Liver (tissue), 9 donors: ENCODE data around the gene KPNA6. TPM values are rescaled to one million over a fixed set of nuclear protein-coding genes. Genes with fewer than 3 reads are reported as not detected.

ENCODE experiments used
- DNase-seq: peaks from one replicate; pipeline ENCODE4 v3.0.0-alpha.2; 2017; ENCODE audit warnings: low spot score
- H3K27ac ChIP-seq, 2 donors: one replicate each; pipeline ENCODE4 v1.7.0; 2013; ENCODE audit warnings: inconsistent platforms in 2 of 2, low read length in 2 of 2, control low read depth in 1 of 2, low read depth in 1 of 2, mild to moderate bottlenecking in 1 of 2
- H3K27me3 ChIP-seq, 4 donors: one replicate each; pipeline versions ENCODE4 v1.6.1 to v1.7.0; 2013; ENCODE audit warnings: low read length in 3 of 4, inconsistent platforms in 1 of 4, mild to moderate bottlenecking in 1 of 4, moderate library complexity in 1 of 4; ENCODE audit not compliant: control insufficient read depth in 4 of 4, insufficient read depth in 4 of 4
- H3K36me3 ChIP-seq, 4 donors: one replicate each; pipeline versions ENCODE4 v1.6.1 to v1.7.0; 2013; ENCODE audit warnings: low read length in 3 of 4, mild to moderate bottlenecking in 3 of 4, low read depth in 1 of 4, moderate library complexity in 1 of 4; ENCODE audit not compliant: control insufficient read depth in 4 of 4, insufficient read depth in 3 of 4
- H3K4me1 ChIP-seq, 4 donors: one replicate each; pipeline versions ENCODE4 v1.6.1 to v1.7.0; 2013; ENCODE audit warnings: low read length in 3 of 4, mild to moderate bottlenecking in 3 of 4, moderate library complexity in 1 of 4; ENCODE audit not compliant: control insufficient read depth in 4 of 4, insufficient read depth in 4 of 4
- H3K4me3 ChIP-seq, 3 donors: one replicate each; pipeline versions ENCODE4 v1.6.1 to v1.7.0; 2013; ENCODE audit warnings: low read length in 3 of 3, control low read depth in 1 of 3, low read depth in 1 of 3, mild to moderate bottlenecking in 1 of 3
- H3K9ac ChIP-seq, 2 donors: one replicate each; pipeline ENCODE4 v1.7.0; 2013; ENCODE audit warnings: low read length in 2 of 2, mild to moderate bottlenecking in 2 of 2, moderate library complexity in 2 of 2, control low read depth in 1 of 2, low read depth in 1 of 2
- H3K9me3 ChIP-seq, 4 donors: one replicate each; pipeline versions ENCODE4 v1.6.1 to v1.7.0; 2013; ENCODE audit warnings: low read length in 3 of 4; ENCODE audit not compliant: control insufficient read depth in 4 of 4
- ATF3 ChIP-seq: IDR thresholded peaks from 2 replicates; pipeline ENCODE4 v1.6.1; 2016; ENCODE audit warnings: antibody characterized with exemption
- CTCF ChIP-seq: fragments of 150-350 bp; IDR thresholded peaks from 2 replicates; pipeline ENCODE4 v1.5.1; 2017; ENCODE audit warnings: improper control_type of control experiment, low read depth, low read length; ENCODE audit not compliant: missing input control
- EGR1 ChIP-seq, 2 donors: IDR thresholded peaks; 2 replicates each; pipeline ENCODE4 v1.6.1; 2016 to 2018; ENCODE audit warnings: antibody characterized with exemption in 2 of 2, low read depth in 2 of 2
- FOXA1 ChIP-seq: IDR thresholded peaks from 2 replicates; pipeline ENCODE4 v1.6.1; 2016; ENCODE audit warnings: antibody characterized with exemption
- FOXA2 ChIP-seq: IDR thresholded peaks from 2 replicates; pipeline ENCODE4 v1.6.1; 2016; ENCODE audit warnings: antibody characterized with exemption
- GABPA ChIP-seq, 2 donors: IDR thresholded peaks in 1 of 2; conservative IDR thresholded peaks in 1 of 2; 2 replicates each; pipeline ENCODE4 v1.6.1; 2016; ENCODE audit warnings: antibody characterized with exemption in 2 of 2, mild to moderate bottlenecking in 1 of 2, moderate library complexity in 1 of 2
- HNF4A ChIP-seq, 2 donors: conservative IDR thresholded peaks; 2 replicates each; pipeline ENCODE4 v1.6.1; 2016; ENCODE audit warnings: antibody characterized with exemption in 2 of 2, mild to moderate bottlenecking in 2 of 2
- HNF4G ChIP-seq: IDR thresholded peaks from 2 replicates; pipeline ENCODE4 v1.6.1; 2016; ENCODE audit warnings: antibody characterized with exemption
- JUND ChIP-seq, 2 donors: IDR thresholded peaks; 2 replicates each; pipeline ENCODE4 v1.6.1; 2016; ENCODE audit warnings: antibody characterized with exemption in 2 of 2
- MAX ChIP-seq: IDR thresholded peaks from 2 replicates; pipeline ENCODE4 v1.6.1; 2016; ENCODE audit warnings: antibody characterized with exemption
- NR2F2 ChIP-seq: IDR thresholded peaks from 2 replicates; pipeline ENCODE4 v1.6.1; 2016; ENCODE audit warnings: antibody characterized with exemption
- RAD21 ChIP-seq, 2 donors: IDR thresholded peaks; 2 replicates each; pipeline ENCODE4 v1.6.1; 2016; ENCODE audit warnings: antibody characterized with exemption in 2 of 2, mild to moderate bottlenecking in 2 of 2
- REST ChIP-seq: IDR thresholded peaks from 2 replicates; pipeline ENCODE4 v1.6.1; 2016; ENCODE audit warnings: antibody characterized with exemption, mild to moderate bottlenecking
- RXRA ChIP-seq, 2 donors: IDR thresholded peaks; 2 replicates each; pipeline ENCODE4 v1.6.1; 2017 to 2018; ENCODE audit warnings: antibody characterized with exemption in 2 of 2, mild to moderate bottlenecking in 1 of 2
- SP1 ChIP-seq: IDR thresholded peaks from 2 replicates; pipeline ENCODE4 v1.6.1; 2018; ENCODE audit warnings: antibody characterized with exemption, mild to moderate bottlenecking
- TAF1 ChIP-seq: conservative IDR thresholded peaks from 2 replicates; pipeline ENCODE4 v1.6.1; 2016; ENCODE audit warnings: antibody characterized with exemption, mild to moderate bottlenecking
- YY1 ChIP-seq: IDR thresholded peaks from 2 replicates; pipeline ENCODE4 v1.6.1; 2016; ENCODE audit warnings: antibody characterized with exemption, mild to moderate bottlenecking
- ZBTB33 ChIP-seq: IDR thresholded peaks from 2 replicates; pipeline ENCODE4 v1.6.1; 2016; ENCODE audit warnings: antibody characterized with exemption
- WGBS: extraction: QIAGEN DNeasy Blood & Tissue Kit; methylation state at CpG from one replicate; pipeline ENCODE4 v1.1.7; 2013; 5-methylcytosine and 5-hydroxymethylcytosine counted together
- polyA plus RNA-seq, 2 donors: library from polyadenylated mRNA; stranded (reverse) in 1 of 2; unstranded in 1 of 2; fragments of 200-250 nt in 1 of 2; fragments of >200 nt in 1 of 2; fragmentation: Nextera tagmentation in 1 of 2; extraction: Ambion mirVana in 1 of 2; gene quantifications; one replicate each; pipeline versions ENCODE4 v1.2.1 to v1.2.3, GENCODE V29; 2013 to 2015
- total RNA-seq, 2 donors: library from RNA; depleted of rRNA; stranded (reverse); fragments of >200 nt; gene quantifications; one replicate each; pipeline ENCODE4 v1.2.3, GENCODE V29; 2014
- donor health status: healthy.
- donor health status: healthy.
- donor health status: healthy.
- donor health status: healthy.
- donor health status: healthy.

Gene KPNA6
- total and polyA plus RNA-seq, 4 donors: 9.3 to 23.2 (median 16.7) TPM

GRCh38 chr1:32178380-32179192 lies 70.7 kb downstream of the KPNA6 start:
- peak; percentile 73 to 86 for TF ChIP-seq JUND (IDR thresholded peaks at IDR 0.05)
- peak; percentile 95 for TF ChIP-seq SP1
- peak; percentile 56 for TF ChIP-seq REST
- peak; percentile 80 for TF ChIP-seq ATF3
- peak; percentile 52 for TF ChIP-seq MAX
- peak; percentile 84 for TF ChIP-seq FOXA1
- TF ChIP-seq EGR1 (IDR thresholded peaks at IDR 0.05; ENCODE audit: low read depth in 2 of 2): peak in 1 of 2 donors; percentile 69
- no peak for TF ChIP-seq CTCF
- peak; percentile 32 to 52 for TF ChIP-seq RAD21 (IDR thresholded peaks at IDR 0.05)
- peak; percentile 75 for TF ChIP-seq NR2F2
- peak; percentile 78 for TF ChIP-seq ZBTB33
- TF ChIP-seq TAF1: no peak
- peak; percentile 13 to 50 for TF ChIP-seq GABPA (IDR thresholded peaks at IDR 0.05 in 1 of 2, conservative IDR thresholded peaks at IDR 0.05 in 1 of 2)
- TF ChIP-seq RXRA (IDR thresholded peaks at IDR 0.05): peak; percentile 84
- TF ChIP-seq YY1: peak; percentile 58
- peak; percentile 85 for TF ChIP-seq FOXA2
- peak; percentile 81 for TF ChIP-seq HNF4G
- TF ChIP-seq HNF4A (conservative IDR thresholded peaks at IDR 0.05): peak; percentile 95 to 97
- peaks cover 16 to 47% (median 40%) of the 10 kb centered on the region in 4 donors for H3K4me1 ChIP-seq
- H3K4me3 ChIP-seq: peak overlapping the region; percentile 68 to 87 (median 78)
- H3K27ac ChIP-seq: peak overlapping the region; percentile 87 to 98
- peaks cover 0 to 6% (median 2%) of the 10 kb centered on the region in 4 donors for H3K36me3 ChIP-seq
- H3K27me3 ChIP-seq: no peaks in the 10 kb centered on the region
- DNase-seq: no peak
- peak overlapping the region; percentile 62 to 65 for H3K9ac ChIP-seq
- no peaks in the 10 kb centered on the region for H3K9me3 ChIP-seq
- 47% methylated on average over 7 of the region's 7 CpGs for WGBS
